ENCODE results near the gene DOCK10. TPM values are rescaled to one million over a fixed set of nuclear protein-coding genes. Genes with fewer than 3 reads are reported as not detected.

Gene DOCK10
- total and polyA plus RNA-seq, 2 donors (not counting 1 experiment from before 2014, with no cell fraction given), result 49.5 to 139 TPM

- Histone ChIP-seq H3K27me3 (replicated peaks in 1 of 4; ENCODE audit: control extremely low read depth in 1 of 4, control insufficient read depth in 3 of 4, insufficient read depth in 4 of 4, low read length in 3 of 4) (no peaks in the 10 kb centered on the region), H3K9ac (ENCODE audit: low read length) (no peak overlapping the region), H2AFZ (ENCODE audit: insufficient read depth, low read depth, low read length, poor library complexity, severe bottlenecking) (no peak overlapping the region), H3K27ac (ENCODE audit: low read length in 2 of 2) (no peak overlapping the region), H4K20me1 (ENCODE audit: control insufficient read depth, insufficient read depth, low read length, poor library complexity, severe bottlenecking) (no peaks in the 10 kb centered on the region), H3K4me2 (replicated peaks; ENCODE audit: low read depth, low read length, poor library complexity, severe bottlenecking) (no peak overlapping the region), H3K4me1 (ENCODE audit: control insufficient read depth in 2 of 2, insufficient read depth in 2 of 2, low read length in 2 of 2) (no peaks in the 10 kb centered on the region), H3K4me3 (ENCODE audit: control extremely low read depth in 1 of 5, extremely low read depth in 1 of 5, insufficient read depth in 1 of 5, low read depth in 2 of 5, low read length in 4 of 5) (no peak overlapping the region), H3K79me2 (ENCODE audit: control insufficient read depth, insufficient read depth, low read length) (peaks cover 3% of the 10 kb centered on the region), H3K36me3 (replicated peaks in 1 of 2; ENCODE audit: control extremely low read depth in 1 of 2, control insufficient read depth in 1 of 2, extremely low read depth in 1 of 2, insufficient read depth in 2 of 2, low read length in 1 of 2) (peaks cover 3 to 89% of the 10 kb centered on the region in 2 experiments), H3K9me3 (ENCODE audit: control extremely low read depth in 1 of 3, control insufficient read depth in 2 of 3, insufficient read depth in 1 of 3, low read length in 2 of 3) (peaks cover 0 to 3% (median 0%) of the 10 kb centered on the region in 3 donors)
- ChIA-PET CTCF (interaction anchor here (1.8 kb wide), 1 partner anchor 165 kb away, joined by 5 read pairs; no protein-coding TSS in a partner anchor), POLR2A (interaction anchor here (0.7 kb wide), 1 partner anchor 165 kb away, joined by 3 read pairs; no protein-coding TSS in a partner anchor)
- no peak for ATAC-seq (ENCODE audit: low read depth)
- H3K27ac Mint-ChIP-seq, result no peak overlapping the region
- no peaks in the 10 kb centered on the region for H3K4me1 Mint-ChIP-seq
- no peaks in the 10 kb centered on the region for H3K9me3 Mint-ChIP-seq (ENCODE audit: insufficient read depth)
- no CpG with 5 or more reads among the region's 2 CpGs for WGBS (ENCODE audit: insufficient coverage)
- intact Hi-C loops (cut with micrococcal nuclease), result no loop called here
- no peak overlapping the region for H3K4me3 Mint-ChIP-seq
- H3K27me3 Mint-ChIP-seq, result no peaks in the 10 kb centered on the region
- TF ChIP-seq, protein P1, sequence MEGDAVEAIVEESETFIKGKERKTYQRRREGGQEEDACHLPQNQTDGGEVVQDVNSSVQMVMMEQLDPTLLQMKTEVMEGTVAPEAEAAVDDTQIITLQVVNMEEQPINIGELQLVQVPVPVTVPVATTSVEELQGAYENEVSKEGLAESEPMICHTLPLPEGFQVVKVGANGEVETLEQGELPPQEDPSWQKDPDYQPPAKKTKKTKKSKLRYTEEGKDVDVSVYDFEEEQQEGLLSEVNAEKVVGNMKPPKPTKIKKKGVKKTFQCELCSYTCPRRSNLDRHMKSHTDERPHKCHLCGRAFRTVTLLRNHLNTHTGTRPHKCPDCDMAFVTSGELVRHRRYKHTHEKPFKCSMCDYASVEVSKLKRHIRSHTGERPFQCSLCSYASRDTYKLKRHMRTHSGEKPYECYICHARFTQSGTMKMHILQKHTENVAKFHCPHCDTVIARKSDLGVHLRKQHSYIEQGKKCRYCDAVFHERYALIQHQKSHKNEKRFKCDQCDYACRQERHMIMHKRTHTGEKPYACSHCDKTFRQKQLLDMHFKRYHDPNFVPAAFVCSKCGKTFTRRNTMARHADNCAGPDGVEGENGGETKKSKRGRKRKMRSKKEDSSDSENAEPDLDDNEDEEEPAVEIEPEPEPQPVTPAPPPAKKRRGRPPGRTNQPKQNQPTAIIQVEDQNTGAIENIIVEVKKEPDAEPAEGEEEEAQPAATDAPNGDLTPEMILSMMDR (IDR thresholded peaks at IDR 0.05), result no peak
- TF ChIP-seq EZH2 (IDR thresholded peaks at IDR 0.05; ENCODE audit: borderline replicate concordance, insufficient read depth, low read depth, low read length, poor library complexity, severe bottlenecking), result no peak
- no peak for DNase-seq
Measured at GRCh38 chr2:224837066-224837465, 205.2 kb downstream of the DOCK10 start.

- no peak for DNase-seq
- Histone ChIP-seq H3K4me3 (ENCODE audit: control extremely low read depth in 1 of 5, extremely low read depth in 1 of 5, insufficient read depth in 1 of 5, low read depth in 2 of 5, low read length in 4 of 5) (no peak overlapping the region), H3K79me2 (ENCODE audit: control insufficient read depth, insufficient read depth, low read length) (peaks cover 3% of the 10 kb centered on the region), H3K36me3 (replicated peaks in 1 of 2; ENCODE audit: control extremely low read depth in 1 of 2, control insufficient read depth in 1 of 2, extremely low read depth in 1 of 2, insufficient read depth in 2 of 2, low read length in 1 of 2) (peaks cover 3 to 91% of the 10 kb centered on the region in 2 experiments), H3K9ac (ENCODE audit: low read length) (no peak overlapping the region), H3K27me3 (replicated peaks in 1 of 4; ENCODE audit: control extremely low read depth in 1 of 4, control insufficient read depth in 3 of 4, insufficient read depth in 4 of 4, low read length in 3 of 4) (no peaks in the 10 kb centered on the region), H3K27ac (ENCODE audit: low read length in 2 of 2) (no peak overlapping the region), H3K9me3 (ENCODE audit: control extremely low read depth in 1 of 3, control insufficient read depth in 2 of 3, insufficient read depth in 1 of 3, low read length in 2 of 3) (peaks cover 0 to 3% (median 0%) of the 10 kb centered on the region in 3 donors), H2AFZ (ENCODE audit: insufficient read depth, low read depth, low read length, poor library complexity, severe bottlenecking) (no peak overlapping the region), H4K20me1 (ENCODE audit: control insufficient read depth, insufficient read depth, low read length, poor library complexity, severe bottlenecking) (no peaks in the 10 kb centered on the region), H3K4me2 (replicated peaks; ENCODE audit: low read depth, low read length, poor library complexity, severe bottlenecking) (no peak overlapping the region), H3K4me1 (ENCODE audit: control insufficient read depth in 2 of 2, insufficient read depth in 2 of 2, low read length in 2 of 2) (no peaks in the 10 kb centered on the region)
- no peak for TF ChIP-seq EZH2 (IDR thresholded peaks at IDR 0.05; ENCODE audit: borderline replicate concordance, insufficient read depth, low read depth, low read length, poor library complexity, severe bottlenecking)
- TF ChIP-seq, protein P1 (IDR thresholded peaks at IDR 0.05), result no peak
- intact Hi-C loops (cut with micrococcal nuclease), result no loop called here
- POLR2A ChIA-PET, result interaction anchor here (0.7 kb wide), 1 partner anchor 166 kb away, joined by 3 read pairs; no protein-coding TSS in a partner anchor
- no peaks in the 10 kb centered on the region for H3K4me1 Mint-ChIP-seq
- CTCF ChIA-PET, result interaction anchor here (1.8 kb wide), 1 partner anchor 166 kb away, joined by 5 read pairs; no protein-coding TSS in a partner anchor
- no peak overlapping the region for H3K27ac Mint-ChIP-seq
- no peak overlapping the region for H3K4me3 Mint-ChIP-seq
- no peak for ATAC-seq (ENCODE audit: low read depth)
- H3K27me3 Mint-ChIP-seq, result no peaks in the 10 kb centered on the region
- H3K9me3 Mint-ChIP-seq (ENCODE audit: insufficient read depth), result no peaks in the 10 kb centered on the region
Measured at GRCh38 chr2:224836263-224836662, 206.0 kb downstream of the DOCK10 start.
